ENCODE results near the gene ARMCX2. TPM values are rescaled to one million over a fixed set of nuclear protein-coding genes. Genes with fewer than 3 reads are reported as not detected.

ARMCX2 gene
- total and polyA plus RNA-seq, 2 experiments from 2014 or later = 13.3 to 64.5 TPM

DNA sequence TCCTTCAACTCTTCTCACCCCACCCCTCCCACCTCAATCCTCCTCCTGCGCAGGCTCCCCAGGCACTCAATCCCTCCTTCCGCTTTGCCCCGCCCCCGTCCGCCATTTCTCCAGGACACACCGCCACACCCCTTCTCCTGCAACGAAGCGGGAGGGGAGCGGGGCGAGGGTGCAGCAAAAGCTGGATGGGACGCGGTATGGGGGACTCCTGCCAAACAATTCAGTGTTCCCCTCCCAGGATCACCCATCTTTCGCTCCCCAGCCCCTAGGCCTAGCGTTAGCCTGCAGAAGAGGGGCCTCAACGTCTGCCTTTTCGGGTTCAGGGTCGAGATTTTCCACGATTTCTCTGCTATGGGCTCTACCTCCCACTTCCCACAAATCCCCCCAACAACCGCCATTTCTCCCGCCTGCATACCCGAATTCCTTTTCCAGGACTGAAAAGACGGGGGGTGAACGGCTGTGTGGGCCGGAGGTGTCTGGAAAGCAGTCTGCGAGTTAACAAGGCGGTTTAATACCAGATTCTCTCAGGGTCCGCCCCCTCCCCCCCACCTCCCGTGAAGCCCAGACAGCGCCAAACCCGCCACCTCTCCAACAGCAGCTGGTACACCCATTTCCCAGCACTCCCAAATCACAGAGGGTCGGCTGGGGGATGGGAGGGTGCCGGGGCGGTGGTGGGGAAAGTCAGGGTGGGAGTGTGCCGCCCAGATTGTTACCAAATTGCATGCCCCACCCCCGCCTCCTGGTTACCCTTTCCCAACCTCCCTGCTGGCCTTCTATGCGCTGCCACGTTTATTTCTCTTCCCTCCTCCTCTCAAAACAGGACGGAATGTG, 774 bp downstream of the ARMCX2 start:
- WGBS (ENCODE audit: low lambda C conversion rate, missing lambda C conversion rate) = 47% methylated on average over 29 of the region's 38 CpGs
- TF ChIP-seq EZH2 (IDR thresholded peaks at IDR 0.05; ENCODE audit: borderline replicate concordance) (no peak), EZH2phosphoT487 (IDR thresholded peaks at IDR 0.05; ENCODE audit: low read depth, severe bottlenecking, unreplicated experiment) (no peak)
- TF ChIP-seq, protein P1, sequence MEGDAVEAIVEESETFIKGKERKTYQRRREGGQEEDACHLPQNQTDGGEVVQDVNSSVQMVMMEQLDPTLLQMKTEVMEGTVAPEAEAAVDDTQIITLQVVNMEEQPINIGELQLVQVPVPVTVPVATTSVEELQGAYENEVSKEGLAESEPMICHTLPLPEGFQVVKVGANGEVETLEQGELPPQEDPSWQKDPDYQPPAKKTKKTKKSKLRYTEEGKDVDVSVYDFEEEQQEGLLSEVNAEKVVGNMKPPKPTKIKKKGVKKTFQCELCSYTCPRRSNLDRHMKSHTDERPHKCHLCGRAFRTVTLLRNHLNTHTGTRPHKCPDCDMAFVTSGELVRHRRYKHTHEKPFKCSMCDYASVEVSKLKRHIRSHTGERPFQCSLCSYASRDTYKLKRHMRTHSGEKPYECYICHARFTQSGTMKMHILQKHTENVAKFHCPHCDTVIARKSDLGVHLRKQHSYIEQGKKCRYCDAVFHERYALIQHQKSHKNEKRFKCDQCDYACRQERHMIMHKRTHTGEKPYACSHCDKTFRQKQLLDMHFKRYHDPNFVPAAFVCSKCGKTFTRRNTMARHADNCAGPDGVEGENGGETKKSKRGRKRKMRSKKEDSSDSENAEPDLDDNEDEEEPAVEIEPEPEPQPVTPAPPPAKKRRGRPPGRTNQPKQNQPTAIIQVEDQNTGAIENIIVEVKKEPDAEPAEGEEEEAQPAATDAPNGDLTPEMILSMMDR (IDR thresholded peaks at IDR 0.05; ENCODE audit: poor library complexity) = no peak
- peak; percentile 75 for DNase-seq (ENCODE audit: low spot score)
- H3K4me1 ChIP-seq (ENCODE audit: insufficient read depth) = peaks cover 3% of the 10 kb centered on the region
- H3K79me2 ChIP-seq = no peaks in the 10 kb centered on the region
- no peaks in the 10 kb centered on the region for H3K9me3 ChIP-seq (ENCODE audit: low read depth)
- peak overlapping the region; percentile 76 for H3K27ac ChIP-seq
- H3K4me2 ChIP-seq = peak overlapping the region; percentile 72
- no peaks in the 10 kb centered on the region for H3K9me2 ChIP-seq (replicated peaks; ENCODE audit: insufficient read depth)
- peak overlapping the region; percentile 50 for H2AFZ ChIP-seq
- peak overlapping the region; percentile 69 for H3K4me3 ChIP-seq
- no peaks in the 10 kb centered on the region for H3K36me3 ChIP-seq (replicated peaks; ENCODE audit: insufficient read depth, low read depth)
- H3K27me3 ChIP-seq = no peaks in the 10 kb centered on the region
- H4K20me1 ChIP-seq (ENCODE audit: insufficient read depth, poor library complexity, severe bottlenecking) = no peaks in the 10 kb centered on the region

- no peak overlapping the region for H3K4me2 ChIP-seq
Measured at GRCh38 chrX:101657495-101657894, 2.2 kb downstream of the ARMCX2 start.

GRCh38 chrX:101656817-101657216, 2.8 kb downstream of the ARMCX2 start:
- Histone ChIP-seq H3K9me2 (replicated peaks; ENCODE audit: insufficient read depth) (no peaks in the 10 kb centered on the region), H3K4me3 (no peak overlapping the region), H3K27me3 (no peaks in the 10 kb centered on the region), H3K79me2 (no peaks in the 10 kb centered on the region), H3K27ac (no peak overlapping the region), H3K36me3 (replicated peaks; ENCODE audit: insufficient read depth, low read depth) (no peaks in the 10 kb centered on the region), H3K9me3 (ENCODE audit: low read depth) (no peaks in the 10 kb centered on the region), H4K20me1 (ENCODE audit: insufficient read depth, poor library complexity, severe bottlenecking) (no peaks in the 10 kb centered on the region), H2AFZ (no peak overlapping the region), H3K4me1 (ENCODE audit: insufficient read depth) (peaks cover 3% of the 10 kb centered on the region), H3K4me2 (no peak overlapping the region)
- DNase-seq (ENCODE audit: low spot score) = no peak
- TF ChIP-seq, protein P1 (IDR thresholded peaks at IDR 0.05; ENCODE audit: poor library complexity) = no peak
- TF ChIP-seq EZH2 (IDR thresholded peaks at IDR 0.05; ENCODE audit: borderline replicate concordance) (no peak), EZH2phosphoT487 (IDR thresholded peaks at IDR 0.05; ENCODE audit: low read depth, severe bottlenecking, unreplicated experiment) (no peak)
- 89% methylated on average over 12 of the region's 13 CpGs for WGBS (ENCODE audit: low lambda C conversion rate, missing lambda C conversion rate)

More at GRCh38 chrX:101657495-101657894, 2.2 kb downstream of the ARMCX2 start:
- no peak overlapping the region for H2AFZ ChIP-seq
- no peak overlapping the region for H3K4me3 ChIP-seq
- no peaks in the 10 kb centered on the region for H3K9me2 ChIP-seq (replicated peaks; ENCODE audit: insufficient read depth)
- no peaks in the 10 kb centered on the region for H4K20me1 ChIP-seq (ENCODE audit: insufficient read depth, poor library complexity, severe bottlenecking)
- H3K9me3 ChIP-seq (ENCODE audit: low read depth) = no peaks in the 10 kb centered on the region
- TF ChIP-seq EZH2phosphoT487 (IDR thresholded peaks at IDR 0.05; ENCODE audit: low read depth, severe bottlenecking, unreplicated experiment) = no peak
- TF ChIP-seq, protein P1 (IDR thresholded peaks at IDR 0.05; ENCODE audit: poor library complexity) = no peak
- TF ChIP-seq EZH2 (IDR thresholded peaks at IDR 0.05; ENCODE audit: borderline replicate concordance) = no peak
- no peak for DNase-seq (ENCODE audit: low spot score)
- no peaks in the 10 kb centered on the region for H3K79me2 ChIP-seq
- H3K4me1 ChIP-seq (ENCODE audit: insufficient read depth) = peaks cover 3% of the 10 kb centered on the region
- 83% methylated on average over 12 of the region's 12 CpGs for WGBS (ENCODE audit: low lambda C conversion rate, missing lambda C conversion rate)
- H3K27me3 ChIP-seq = no peaks in the 10 kb centered on the region
- no peaks in the 10 kb centered on the region for H3K36me3 ChIP-seq (replicated peaks; ENCODE audit: insufficient read depth, low read depth)
- H3K27ac ChIP-seq = no peak overlapping the region

All from hepatocyte (in vitro differentiated cells).